GM21528 (cell line): ENCODE measurements around the gene NHLRC1.
"Not testable (repeated sequence)": the region's sequence is repeated elsewhere in the genome, so short reads cannot be mapped to it uniquely, and the experiment has no call there.

Experiments used
- ATAC-seq: cut with Tn5 transposase; IDR thresholded peaks from one replicate; pipeline ENCODE4 v1.9.1; 2021; ENCODE audit warnings: mild to moderate bottlenecking, moderate library complexity; ENCODE audit not compliant: unreplicated experiment, low FRiP score

Gene NHLRC1

GRCh38 chr6:18122128-18123093, at the start of gene NHLRC1:
Gene NHLRC1, minus strand, starts transcription at chr6:18122677. Its CDS starts 71 bp downstream, at chr6:18122606.
- peak; percentile 97 for ATAC-seq

DNA sequence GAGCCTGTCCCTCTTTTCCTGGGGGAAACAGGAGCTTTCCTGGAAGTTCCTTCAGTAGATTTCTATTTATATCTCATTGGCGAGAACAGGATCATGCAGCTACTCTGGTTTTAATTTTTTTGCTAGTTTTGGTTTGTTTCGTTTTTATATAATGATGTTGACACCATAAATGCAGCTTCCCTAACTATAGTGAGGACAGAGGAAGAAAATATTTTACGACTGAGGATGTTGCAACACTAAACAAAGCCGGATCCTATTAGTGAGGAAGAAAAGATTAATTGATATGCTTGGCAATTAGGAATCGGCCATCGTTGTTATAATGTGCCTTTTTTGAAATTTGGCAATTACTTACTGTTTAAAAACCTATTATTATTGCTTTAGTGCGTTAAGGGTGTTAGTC, 49.4 kb upstream of the NHLRC1 start:
- ATAC-seq, result no peak

GRCh38 chr6:18168264-18168663, 45.8 kb upstream of the NHLRC1 start:
- ATAC-seq, result no peak

DNA sequence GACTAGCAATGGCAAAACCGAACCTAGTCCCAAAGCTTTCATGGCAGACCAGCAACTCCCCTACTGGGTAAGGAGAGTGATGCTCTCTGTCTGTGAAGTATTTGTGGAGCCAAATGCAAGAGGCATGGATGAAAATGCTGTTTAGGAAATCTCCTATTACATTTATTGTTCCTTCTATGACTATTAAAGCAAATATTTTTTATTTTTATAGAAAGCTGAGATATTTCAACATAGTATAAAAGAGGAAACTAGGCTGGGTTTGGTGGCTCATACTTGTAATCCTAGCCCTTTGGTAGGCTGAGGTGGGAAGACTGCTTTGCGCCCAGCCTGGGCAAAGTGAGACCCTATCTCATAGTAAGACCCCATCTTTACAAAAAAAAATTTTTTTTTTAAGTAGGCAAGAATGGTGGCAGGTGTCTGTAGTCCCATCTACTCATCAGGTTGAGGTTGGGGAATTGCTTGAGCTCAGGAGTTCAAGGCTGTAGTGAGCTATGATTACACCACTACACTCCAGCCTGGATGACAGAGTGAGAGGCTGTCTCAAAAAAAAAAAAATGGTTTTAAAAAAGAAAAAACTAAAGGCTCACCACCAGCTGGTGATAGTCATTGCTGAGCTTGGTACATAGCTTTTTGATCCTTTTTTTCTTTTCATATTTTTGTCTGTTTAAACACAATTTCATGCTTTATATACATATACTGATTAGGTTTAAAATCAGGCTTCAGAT, 44.0 kb upstream of the NHLRC1 start:
- ATAC-seq, result no peak

- ATAC-seq, result no peak
Observed at GRCh38 chr6:18165751-18166150, 43.3 kb upstream of the NHLRC1 start.

DNA sequence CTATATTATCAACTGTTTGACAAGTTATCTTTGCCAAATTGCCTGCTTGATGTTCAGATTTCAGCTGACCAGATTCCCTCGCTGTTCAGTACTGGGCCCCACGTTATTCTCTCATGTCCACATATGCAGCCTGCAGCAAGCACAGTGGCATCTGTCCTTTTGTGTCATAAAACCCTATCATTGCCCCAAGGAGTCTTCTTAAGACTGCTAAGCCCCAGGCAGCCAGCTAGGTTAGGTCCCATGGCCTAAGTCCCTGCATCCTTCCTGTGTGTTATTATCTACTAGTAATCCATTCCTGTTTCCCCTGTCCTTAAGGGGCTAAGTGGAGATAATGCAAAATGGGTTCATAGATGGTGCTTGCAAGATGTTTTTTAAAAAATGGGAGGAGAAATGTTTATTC, 39.9 kb upstream of the NHLRC1 start:
- ATAC-seq, result no peak

DNA sequence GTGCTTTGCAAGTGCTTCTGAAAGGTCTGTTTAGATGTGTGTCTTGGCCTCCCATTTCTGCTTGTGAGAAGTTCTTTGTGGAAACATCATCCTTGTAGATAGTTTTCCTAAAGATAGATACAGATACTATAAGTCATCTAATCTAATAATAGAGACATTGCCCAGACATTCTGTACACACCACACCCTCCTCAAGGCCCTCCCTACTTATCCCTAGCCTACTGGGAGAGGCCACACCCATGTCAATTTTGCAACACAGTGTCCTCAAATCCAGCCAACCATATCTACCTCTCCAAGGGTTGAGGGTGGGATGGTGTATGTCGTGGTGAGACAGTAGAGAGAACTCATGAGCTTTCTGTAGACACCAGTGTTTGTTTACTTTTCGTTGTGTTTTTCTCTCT, 39.0 kb upstream of the NHLRC1 start:
- ATAC-seq, result no peak

DNA sequence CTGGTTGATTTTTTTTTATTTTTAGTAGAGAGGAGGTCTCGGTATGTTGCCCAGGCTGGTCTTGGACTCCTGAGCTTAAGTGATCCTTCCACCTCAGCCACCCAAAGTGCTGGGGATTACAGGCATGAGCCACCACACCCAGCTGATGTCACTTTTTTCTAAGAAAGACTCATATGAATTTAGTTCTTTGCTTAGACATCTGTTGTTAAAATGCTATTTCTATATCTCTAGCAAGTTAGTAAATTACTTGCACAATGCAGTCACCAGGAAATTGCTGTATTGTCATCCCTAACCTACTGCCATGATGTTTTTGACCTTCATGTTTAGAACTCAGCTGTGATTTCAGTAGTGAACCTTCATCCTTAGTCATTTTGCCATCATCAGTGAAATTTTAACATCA, 38.4 kb upstream of the NHLRC1 start:
- ATAC-seq, result no peak

- ATAC-seq, result peak; percentile 35
Observed at GRCh38 chr6:18155864-18156421, 33.5 kb upstream of the NHLRC1 start.

- peak; percentile 90 for ATAC-seq
Observed at GRCh38 chr6:18155150-18155863, 32.8 kb upstream of the NHLRC1 start, which contains the start of gene KDM1B. Gene KDM1B, plus strand, starts transcription at chr6:18155422. Its CDS starts 4,474 bp downstream, at chr6:18159896.

GRCh38 chr6:18154507-18155149, 32.2 kb upstream of the NHLRC1 start, which contains the start of gene TPMT:
Gene TPMT, minus strand, starts transcription at chr6:18155077. Its CDS starts 5,950 bp downstream, at chr6:18149127.
- ATAC-seq, result peak; percentile 69

GRCh38 chr6:18153311-18153703, 30.8 kb upstream of the NHLRC1 start:
- no peak for ATAC-seq

- no peak for ATAC-seq
Observed at GRCh38 chr6:18151801-18152200, 29.3 kb upstream of the NHLRC1 start.

DNA sequence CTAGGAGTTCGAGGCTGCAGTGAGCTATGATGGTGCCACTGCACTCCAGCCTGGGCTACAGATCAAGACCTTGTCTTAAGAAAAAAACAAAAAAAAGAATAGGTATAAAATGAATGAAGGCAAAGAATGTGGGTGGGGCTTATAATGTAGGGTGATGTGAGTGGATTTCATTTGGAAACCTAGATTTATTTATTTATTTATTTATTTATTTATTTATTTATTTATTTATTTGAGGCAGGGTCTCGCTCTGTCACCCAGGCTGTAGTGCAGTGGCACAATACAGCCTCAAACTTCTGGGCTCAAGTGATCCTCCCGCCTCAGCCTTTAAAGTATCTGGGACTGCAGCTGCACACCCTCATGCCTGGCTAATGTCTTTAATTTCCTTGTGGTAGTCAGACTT, 28.9 kb upstream of the NHLRC1 start:
- not testable (repeated sequence) for ATAC-seq

DNA sequence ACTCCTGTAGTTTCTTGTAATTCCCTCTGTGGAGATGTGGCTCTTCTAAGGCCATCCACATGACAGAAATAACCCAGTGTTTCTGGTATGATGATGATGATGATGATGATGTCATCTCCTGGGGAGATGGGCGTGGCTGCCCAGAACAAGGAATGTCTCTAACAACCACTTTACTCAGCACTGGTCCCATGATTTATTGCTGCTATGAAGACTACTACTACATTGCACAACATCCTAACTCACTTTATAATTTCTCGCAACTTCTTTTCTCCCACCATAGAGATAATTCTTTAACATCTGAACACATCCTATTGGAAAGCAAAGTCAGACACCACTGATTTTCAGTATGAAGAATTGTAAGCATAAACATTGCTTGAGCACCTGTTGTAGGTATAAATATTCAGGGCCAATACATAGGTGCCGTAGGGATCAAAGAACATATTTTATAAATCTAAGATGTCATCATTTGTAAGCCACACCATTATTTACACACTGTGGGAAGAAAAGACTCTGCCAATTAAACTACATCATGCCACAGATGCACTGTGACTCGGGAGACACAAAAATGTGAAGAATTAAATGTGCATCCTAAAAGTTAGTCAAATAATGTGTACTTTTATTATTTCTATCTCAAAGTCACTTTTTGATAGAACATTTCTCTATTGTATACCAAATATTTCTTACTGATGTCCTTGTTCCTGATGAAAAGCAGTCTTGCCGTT, 26.0 kb upstream of the NHLRC1 start:
- no peak for ATAC-seq

DNA sequence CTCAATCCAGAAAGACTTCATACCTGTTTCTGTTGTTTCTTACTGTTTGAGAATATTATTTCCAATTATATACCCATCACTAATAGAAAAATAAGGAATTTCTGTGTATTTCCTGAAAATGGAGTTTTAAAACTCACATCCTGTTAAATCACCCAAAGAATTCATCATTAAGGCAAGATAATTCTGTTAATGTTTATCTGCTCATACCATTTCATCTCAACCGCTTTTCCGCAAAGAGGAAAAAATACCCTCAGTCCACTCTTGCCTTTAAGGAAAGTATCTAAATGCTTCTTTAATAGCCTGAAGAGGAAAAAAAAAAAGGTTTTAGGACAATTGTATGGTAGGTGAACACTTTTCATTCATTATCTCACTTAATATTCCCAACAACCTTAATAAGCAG, 25.1 kb upstream of the NHLRC1 start:
- ATAC-seq, result no peak

DNA sequence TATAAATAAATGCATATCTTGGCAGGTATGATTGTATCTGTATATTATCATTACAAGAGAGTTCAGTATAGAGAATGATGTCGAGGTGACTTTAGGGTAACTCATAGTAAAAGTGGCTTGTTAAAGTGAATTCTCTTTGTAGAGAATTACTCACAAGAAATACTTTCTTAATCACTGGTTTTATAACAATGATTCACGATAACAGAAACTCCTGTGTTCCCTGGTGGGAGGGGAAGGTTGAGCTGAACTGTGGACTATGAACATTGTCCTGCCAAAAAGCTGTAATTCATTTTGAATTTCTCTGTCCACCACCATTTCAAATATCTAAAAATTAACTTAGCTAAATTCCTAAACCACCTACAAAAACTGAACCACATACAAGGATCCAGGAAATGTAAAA, 24.7 kb upstream of the NHLRC1 start:
- ATAC-seq, result no peak

DNA sequence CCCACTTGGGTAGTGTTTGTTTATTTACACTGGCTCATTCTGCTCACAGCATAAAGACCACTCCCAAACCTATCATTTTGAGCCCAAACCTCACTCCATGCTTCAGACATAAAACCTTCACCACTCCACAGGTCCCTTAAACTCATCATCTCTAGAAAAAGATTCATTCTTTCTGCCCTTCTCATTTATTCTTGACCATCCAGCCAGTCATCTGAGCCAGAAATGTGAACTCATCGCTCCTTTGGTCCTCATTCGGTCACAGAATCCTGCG, 20.0 kb upstream of the NHLRC1 start:
- no peak for ATAC-seq

GRCh38 chr6:18141805-18142590, 19.5 kb upstream of the NHLRC1 start:
- no peak for ATAC-seq
